Neural progenitor cell (in vitro differentiated cells): ENCODE data around the gene TNFRSF9. TPM values are rescaled to one million over a fixed set of nuclear protein-coding genes. Genes with fewer than 3 reads are reported as not detected.

Source experiments
- DNase-seq: peaks from one replicate; pipeline ENCODE4 v3.0.0-alpha.2; 2016; ENCODE audit warnings: low spot score
- H2AFZ ChIP-seq: fragments of 200-600 bp; sonication (generic); replicated peaks from 2 replicates; pipeline ENCODE4 v1.6.1; 2016; ENCODE audit warnings: antibody characterized with exemption
- H3F3A ChIP-seq: fragments of 200-600 bp; sonication (generic); 2 replicates; pipeline ENCODE4 v1.6.1; 2016; ENCODE audit warnings: antibody characterized with exemption, low read depth
- H3K27ac ChIP-seq: fragments of 200-600 bp; sonication (generic); 2 replicates; pipeline ENCODE4 v1.5.1; 2016; ENCODE audit warnings: mild to moderate bottlenecking
- H3K27me3 ChIP-seq: fragments of 200-600 bp; sonication (generic); 2 replicates; pipeline ENCODE4 v1.6.1; 2016; ENCODE audit warnings: mild to moderate bottlenecking, moderate library complexity
- H3K36me3 ChIP-seq: fragments of 200-600 bp; sonication (generic); 2 replicates; pipeline ENCODE4 v1.5.1; 2016
- H3K4me1 ChIP-seq: fragments of 200-600 bp; sonication (generic); 2 replicates; pipeline ENCODE4 v1.6.1; 2016; ENCODE audit warnings: mixed run types
- H3K4me2 ChIP-seq: fragments of 200-600 bp; sonication (generic); 2 replicates; pipeline ENCODE4 v1.6.1; 2016
- H3K4me3 ChIP-seq: fragments of 200-600 bp; sonication (generic); 2 replicates; pipeline ENCODE4 v1.5.1; 2016
- H3K79me2 ChIP-seq: fragments of 200-600 bp; sonication (generic); 2 replicates; pipeline ENCODE4 v1.6.1; 2016; ENCODE audit warnings: low read depth
- H3K9ac ChIP-seq: fragments of 200-600 bp; sonication (generic); 2 replicates; pipeline ENCODE4 v1.6.1; 2016
- H3K9me3 ChIP-seq: fragments of 200-600 bp; sonication (generic); 2 replicates; pipeline ENCODE4 v1.5.1; 2016; ENCODE audit warnings: low read depth
- H4K20me1 ChIP-seq: fragments of 200-600 bp; sonication (generic); 2 replicates; pipeline ENCODE4 v1.6.1; 2016; ENCODE audit warnings: low read depth
- H3K27ac Mint-ChIP-seq: 3 replicates; pipeline ENCODE4 v1.8.0; 2021; ENCODE audit warnings: mixed read lengths
- H3K27me3 Mint-ChIP-seq: 2 replicates; pipeline ENCODE4 v1.8.0; 2022; ENCODE audit warnings: low read depth, mild to moderate bottlenecking, inconsistent platforms, moderate library complexity, mixed read lengths; ENCODE audit not compliant: insufficient read depth
- H3K36me3 Mint-ChIP-seq: 3 replicates; pipeline ENCODE4 v1.8.0; 2021; ENCODE audit warnings: mixed read lengths
- H3K4me1 Mint-ChIP-seq: 3 replicates; pipeline ENCODE4 v1.8.0; 2021; ENCODE audit warnings: mixed read lengths
- H3K4me3 Mint-ChIP-seq: 3 replicates; pipeline ENCODE4 v1.8.0; 2021; ENCODE audit warnings: mild to moderate bottlenecking, moderate library complexity, mixed read lengths
- H3K9me3 Mint-ChIP-seq: 3 replicates; pipeline ENCODE4 v1.8.0; 2020; ENCODE audit warnings: mixed read lengths
- EZH2 ChIP-seq: fragments of 200-600 bp; sonication (generic); IDR thresholded peaks from 2 replicates; pipeline ENCODE4 v1.6.1; 2017; ENCODE audit warnings: antibody characterized with exemption, mild to moderate bottlenecking, moderate library complexity
- EZH2phosphoT487 ChIP-seq: fragments of 200-600 bp; sonication (generic); IDR thresholded peaks from 2 replicates; pipeline ENCODE4 v1.6.1; 2017; ENCODE audit warnings: antibody characterized with exemption
- total RNA-seq: library from RNA; depleted of rRNA; stranded (reverse); fragments of >200 nt; gene quantifications from 2 replicates; pipeline ENCODE4 v1.2.3, GENCODE V29; 2015; ENCODE audit warnings: low replicate concordance
- TF ChIP-seq, protein P1 (sequence below): fragments of 200-600 bp; sonication (generic); IDR thresholded peaks from 2 replicates; pipeline ENCODE4 v1.5.1; 2017; ENCODE audit warnings: antibody characterized with exemption, mild to moderate bottlenecking

Gene TNFRSF9
- total RNA-seq, 1 donor from 2014 or later, result not detected

DNA sequence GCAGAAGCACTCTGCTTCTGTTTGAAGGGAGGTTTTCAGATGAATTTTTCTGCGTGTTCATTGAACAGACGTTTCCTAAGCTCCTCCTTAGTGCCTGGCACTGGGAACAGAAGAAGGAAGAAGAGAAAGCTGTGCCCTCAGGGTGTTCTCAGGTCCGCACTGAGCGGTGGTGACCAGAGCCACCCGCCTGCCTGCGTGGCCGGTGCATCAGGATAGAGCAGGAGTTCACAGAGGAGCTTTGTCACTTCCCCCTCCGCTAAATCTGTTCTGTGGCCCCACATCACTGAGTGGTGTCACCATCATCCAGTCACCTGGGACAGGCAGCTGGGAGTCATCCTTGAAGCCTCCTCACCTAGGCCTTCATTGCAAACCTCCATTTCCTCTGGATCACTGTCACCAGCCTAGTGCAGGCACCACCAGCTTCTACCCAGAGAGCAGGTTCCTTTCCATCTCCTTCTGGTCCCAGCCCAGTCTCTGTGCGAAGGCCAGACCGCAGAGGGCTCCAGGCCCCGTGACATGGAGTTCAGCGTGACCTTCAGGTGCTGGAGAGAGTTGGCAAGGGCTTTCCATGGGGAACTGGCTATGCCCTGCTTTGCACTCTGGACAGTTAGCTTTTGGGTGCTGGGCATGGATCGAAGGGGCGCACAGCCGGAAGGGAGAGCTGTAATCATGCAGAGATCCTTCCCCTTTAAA is 42.6 kb upstream of the TNFRSF9 start:
- H3K79me2 ChIP-seq, result no peaks in the 10 kb centered on the region
- DNase-seq, result no peak
- H3K27ac Mint-ChIP-seq, result no peak overlapping the region
- H3K27me3 Mint-ChIP-seq, result peaks cover 5% of the 10 kb centered on the region
- no peaks in the 10 kb centered on the region for H3K9me3 Mint-ChIP-seq
- H3K4me3 Mint-ChIP-seq, result no peak overlapping the region
- peaks cover 6% of the 10 kb centered on the region for H3K4me1 ChIP-seq
- no peaks in the 10 kb centered on the region for H3K36me3 ChIP-seq
- H3K27ac ChIP-seq, result no peak overlapping the region
- H3K36me3 Mint-ChIP-seq, result peaks cover 29% of the 10 kb centered on the region
- no peaks in the 10 kb centered on the region for H3K9me3 ChIP-seq
- no peaks in the 10 kb centered on the region for H4K20me1 ChIP-seq
- H3K4me3 ChIP-seq, result no peak overlapping the region
- H3K9ac ChIP-seq, result no peak overlapping the region
- peaks cover 23% of the 10 kb centered on the region for H3F3A ChIP-seq
- H2AFZ ChIP-seq, result no peak overlapping the region
- no peak overlapping the region for H3K4me2 ChIP-seq
- no peak for TF ChIP-seq EZH2phosphoT487
- TF ChIP-seq, protein P1, sequence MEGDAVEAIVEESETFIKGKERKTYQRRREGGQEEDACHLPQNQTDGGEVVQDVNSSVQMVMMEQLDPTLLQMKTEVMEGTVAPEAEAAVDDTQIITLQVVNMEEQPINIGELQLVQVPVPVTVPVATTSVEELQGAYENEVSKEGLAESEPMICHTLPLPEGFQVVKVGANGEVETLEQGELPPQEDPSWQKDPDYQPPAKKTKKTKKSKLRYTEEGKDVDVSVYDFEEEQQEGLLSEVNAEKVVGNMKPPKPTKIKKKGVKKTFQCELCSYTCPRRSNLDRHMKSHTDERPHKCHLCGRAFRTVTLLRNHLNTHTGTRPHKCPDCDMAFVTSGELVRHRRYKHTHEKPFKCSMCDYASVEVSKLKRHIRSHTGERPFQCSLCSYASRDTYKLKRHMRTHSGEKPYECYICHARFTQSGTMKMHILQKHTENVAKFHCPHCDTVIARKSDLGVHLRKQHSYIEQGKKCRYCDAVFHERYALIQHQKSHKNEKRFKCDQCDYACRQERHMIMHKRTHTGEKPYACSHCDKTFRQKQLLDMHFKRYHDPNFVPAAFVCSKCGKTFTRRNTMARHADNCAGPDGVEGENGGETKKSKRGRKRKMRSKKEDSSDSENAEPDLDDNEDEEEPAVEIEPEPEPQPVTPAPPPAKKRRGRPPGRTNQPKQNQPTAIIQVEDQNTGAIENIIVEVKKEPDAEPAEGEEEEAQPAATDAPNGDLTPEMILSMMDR, result no peak
- TF ChIP-seq EZH2, result no peak
- peaks cover 34% of the 10 kb centered on the region for H3K4me1 Mint-ChIP-seq
- no peaks in the 10 kb centered on the region for H3K27me3 ChIP-seq

DNA sequence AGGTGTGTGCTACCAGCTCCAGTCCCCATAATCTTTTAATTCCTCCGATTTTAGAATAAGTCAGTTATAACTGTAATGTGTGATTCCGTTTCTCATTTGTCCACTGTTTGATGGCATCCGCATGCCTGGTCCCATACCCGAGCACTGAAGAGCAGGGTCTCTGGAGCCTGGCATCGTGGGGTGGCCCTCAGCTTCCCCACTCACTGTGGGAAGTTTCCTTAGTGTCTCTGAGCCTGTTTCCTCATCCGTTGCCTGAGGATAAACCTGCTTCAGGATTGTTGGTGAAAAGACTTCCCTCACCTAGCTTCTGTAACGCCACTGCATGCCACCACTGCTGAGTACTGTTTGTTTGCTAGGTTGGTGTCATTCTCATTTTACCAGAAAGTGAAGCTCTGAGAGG is 40.3 kb upstream of the TNFRSF9 start:
- peaks cover 29% of the 10 kb centered on the region for H3K4me1 Mint-ChIP-seq
- Histone ChIP-seq H3K9me3 (no peaks in the 10 kb centered on the region), H3K4me3 (no peak overlapping the region), H3K27me3 (no peaks in the 10 kb centered on the region), H2AFZ (no peak overlapping the region), H3K79me2 (peaks cover 8% of the 10 kb centered on the region), H3K27ac (no peak overlapping the region), H3K9ac (no peak overlapping the region), H4K20me1 (peaks cover 10% of the 10 kb centered on the region), H3K4me1 (peaks cover 6% of the 10 kb centered on the region), H3K36me3 (peaks cover 4% of the 10 kb centered on the region), H3F3A (peaks cover 23% of the 10 kb centered on the region), H3K4me2 (no peak overlapping the region)
- no peak overlapping the region for H3K4me3 Mint-ChIP-seq
- H3K27me3 Mint-ChIP-seq, result peaks cover 2% of the 10 kb centered on the region
- TF ChIP-seq EZH2, result no peak
- TF ChIP-seq, protein P1, result no peak
- no peak for TF ChIP-seq EZH2phosphoT487
- H3K27ac Mint-ChIP-seq, result no peak overlapping the region
- DNase-seq, result no peak
- no peaks in the 10 kb centered on the region for H3K9me3 Mint-ChIP-seq
- H3K36me3 Mint-ChIP-seq, result peaks cover 28% of the 10 kb centered on the region

DNA sequence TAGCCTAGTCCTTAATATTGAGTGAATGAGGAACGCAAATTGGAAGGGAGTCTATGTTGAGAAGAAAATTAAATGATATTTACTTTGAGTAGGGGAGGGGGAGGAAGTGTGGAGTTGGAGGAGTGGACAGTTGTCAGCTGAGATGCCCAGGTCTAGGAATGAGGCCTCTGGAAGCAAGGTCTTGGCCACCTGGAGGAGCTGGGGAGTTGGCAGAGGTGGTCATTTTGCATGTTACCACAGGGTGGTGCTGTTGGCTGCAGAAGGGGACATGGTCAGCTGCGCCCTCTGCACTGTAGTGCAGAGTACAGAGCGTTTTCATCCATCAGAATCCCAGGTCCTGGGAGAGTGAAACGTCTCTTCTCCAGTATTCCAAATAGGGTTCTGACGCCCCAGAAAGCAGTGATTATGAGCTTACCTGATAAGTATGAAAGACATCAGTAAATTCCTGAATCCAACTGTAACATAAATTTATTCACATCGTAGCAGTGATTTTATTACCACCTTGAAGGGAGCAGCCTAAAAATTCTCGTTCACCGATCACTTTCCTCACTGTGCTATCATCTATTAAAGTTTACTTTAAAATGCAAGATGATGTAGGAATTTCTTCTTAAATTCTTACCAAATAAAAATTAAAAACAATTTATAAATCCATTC is 34.7 kb upstream of the TNFRSF9 start:
- H3K36me3 ChIP-seq, result peaks cover 5% of the 10 kb centered on the region
- H3K36me3 Mint-ChIP-seq, result peaks cover 39% of the 10 kb centered on the region

More for the DNA sequence above, 34.7 kb upstream of the TNFRSF9 start:
- H3K4me3 ChIP-seq, result no peak overlapping the region
- H3K79me2 ChIP-seq, result peaks cover 14% of the 10 kb centered on the region
- peaks cover 22% of the 10 kb centered on the region for H3F3A ChIP-seq
- Mint-ChIP-seq H3K4me1 (no peaks in the 10 kb centered on the region), H3K27ac (no peak overlapping the region), H3K27me3 (no peaks in the 10 kb centered on the region), H3K9me3 (no peaks in the 10 kb centered on the region), H3K4me3 (no peak overlapping the region)
- no peak overlapping the region for H3K4me2 ChIP-seq
- TF ChIP-seq, protein P1, result peak; percentile 97
- no peak for TF ChIP-seq EZH2phosphoT487
- H3K9ac ChIP-seq, result no peak overlapping the region
- no peaks in the 10 kb centered on the region for H3K9me3 ChIP-seq
- no peak overlapping the region for H3K27ac ChIP-seq
- no peaks in the 10 kb centered on the region for H3K27me3 ChIP-seq
- no peak overlapping the region for H2AFZ ChIP-seq
- H4K20me1 ChIP-seq, result peaks cover 22% of the 10 kb centered on the region
- no peaks in the 10 kb centered on the region for H3K4me1 ChIP-seq
- DNase-seq, result peak; percentile 89
